Measurements from ENCODE around the gene DUSP8.
"Not testable (repeated sequence)": the region's sequence is repeated elsewhere in the genome, so short reads cannot be mapped to it uniquely, and the experiment has no call there.

The DUSP8 gene

DNA sequence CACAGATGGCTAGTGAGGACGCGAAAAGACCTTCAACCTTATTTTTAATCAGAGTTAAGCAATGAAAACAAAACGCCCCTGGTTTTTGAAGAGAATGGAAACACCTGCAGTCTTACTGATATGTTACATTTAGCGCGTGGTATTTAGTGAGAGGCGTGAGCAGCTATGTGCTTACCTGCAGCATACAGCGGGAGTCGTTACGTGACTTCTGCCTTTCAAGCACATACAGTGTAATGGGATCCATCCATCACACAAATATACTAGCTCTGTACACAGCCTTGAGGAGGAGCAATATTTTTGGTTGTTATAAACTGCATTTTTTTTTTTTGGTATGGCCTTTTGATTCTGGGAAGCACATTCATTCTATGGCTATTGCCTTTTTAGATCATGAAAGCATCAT, 20.6 kb upstream of the DUSP8 start:
- DNase-seq (ENCODE audit: low read depth): no peak
- TF ChIP-seq CTCF (IDR thresholded peaks at IDR 0.05; ENCODE audit: control insufficient read depth, insufficient read depth, low read depth, low read length, missing control alignments): no peak
- no peak overlapping the region for H3K4me3 ChIP-seq (ENCODE audit: control insufficient read depth, low read depth, low read length)

GRCh38 chr11:1589996-1590395, 17.9 kb upstream of the DUSP8 start:
- no peak for DNase-seq (ENCODE audit: low read depth)
- no peak overlapping the region for H3K4me3 ChIP-seq (ENCODE audit: control insufficient read depth, low read depth, low read length)
- no peak for TF ChIP-seq CTCF (IDR thresholded peaks at IDR 0.05; ENCODE audit: control insufficient read depth, insufficient read depth, low read depth, low read length, missing control alignments)

DNA sequence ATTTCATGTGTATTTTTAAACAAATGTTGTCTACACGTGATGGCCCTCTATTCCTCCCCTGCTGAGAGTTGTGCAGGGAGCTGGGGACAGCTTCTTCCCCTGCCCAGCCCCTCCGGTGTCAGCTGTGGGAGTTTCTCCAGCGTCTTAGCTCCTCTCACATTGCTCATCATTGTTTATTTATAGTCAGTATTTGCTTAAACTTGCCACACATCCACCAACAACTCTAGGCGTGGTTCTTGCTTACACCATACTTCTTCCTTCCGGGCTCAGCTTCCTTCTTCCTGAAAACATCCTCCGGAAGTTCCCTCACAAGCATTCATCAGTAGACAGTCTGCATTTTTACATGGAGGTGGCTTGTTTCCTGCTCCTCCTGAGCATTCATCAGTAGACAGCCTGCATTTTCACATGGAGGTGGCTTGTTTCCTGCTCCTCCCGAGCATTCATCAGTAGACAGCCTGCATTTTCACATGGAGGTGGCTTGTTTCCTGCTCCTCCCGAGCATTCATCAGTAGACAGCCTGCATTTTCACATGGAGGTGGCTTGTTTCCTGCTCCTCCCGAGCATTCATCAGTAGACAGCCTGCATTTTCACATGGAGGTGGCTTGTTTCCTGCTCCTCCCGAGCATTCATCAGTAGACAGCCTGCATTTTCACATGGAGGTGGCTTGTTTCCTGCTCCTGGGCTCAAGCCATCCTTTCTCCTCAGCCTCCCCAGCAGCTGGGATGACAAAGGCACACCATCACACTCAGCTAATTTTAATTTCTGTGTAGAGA, 17.3 kb upstream of the DUSP8 start:
- not testable (repeated sequence) for H3K4me3 ChIP-seq (ENCODE audit: control insufficient read depth, low read depth, low read length); DNase-seq (ENCODE audit: low read depth)

DNA sequence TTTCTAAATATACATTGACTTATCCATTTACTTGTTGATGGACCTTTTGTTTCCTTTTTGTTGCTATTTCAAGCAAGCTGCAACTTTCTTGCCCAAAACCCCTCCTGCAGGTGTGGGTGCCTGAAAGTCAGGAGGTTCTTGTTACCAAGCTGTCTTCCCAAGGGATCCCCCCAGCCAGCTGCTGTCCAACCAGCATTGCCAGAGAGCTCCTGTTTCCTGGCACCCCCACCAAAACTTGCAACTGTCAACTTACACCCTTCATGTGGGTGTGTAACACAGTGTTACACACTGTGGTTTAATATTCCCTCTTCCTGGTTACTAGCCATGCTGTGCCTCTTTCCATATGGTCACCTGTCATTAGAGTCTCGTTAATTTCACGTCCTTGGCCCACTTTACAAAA, 14.6 kb upstream of the DUSP8 start:
- no peak for DNase-seq (ENCODE audit: low read depth)
- no peak for TF ChIP-seq CTCF (IDR thresholded peaks at IDR 0.05; ENCODE audit: control insufficient read depth, insufficient read depth, low read depth, low read length, missing control alignments)
- no peak overlapping the region for H3K4me3 ChIP-seq (ENCODE audit: control insufficient read depth, low read depth, low read length)

DNA sequence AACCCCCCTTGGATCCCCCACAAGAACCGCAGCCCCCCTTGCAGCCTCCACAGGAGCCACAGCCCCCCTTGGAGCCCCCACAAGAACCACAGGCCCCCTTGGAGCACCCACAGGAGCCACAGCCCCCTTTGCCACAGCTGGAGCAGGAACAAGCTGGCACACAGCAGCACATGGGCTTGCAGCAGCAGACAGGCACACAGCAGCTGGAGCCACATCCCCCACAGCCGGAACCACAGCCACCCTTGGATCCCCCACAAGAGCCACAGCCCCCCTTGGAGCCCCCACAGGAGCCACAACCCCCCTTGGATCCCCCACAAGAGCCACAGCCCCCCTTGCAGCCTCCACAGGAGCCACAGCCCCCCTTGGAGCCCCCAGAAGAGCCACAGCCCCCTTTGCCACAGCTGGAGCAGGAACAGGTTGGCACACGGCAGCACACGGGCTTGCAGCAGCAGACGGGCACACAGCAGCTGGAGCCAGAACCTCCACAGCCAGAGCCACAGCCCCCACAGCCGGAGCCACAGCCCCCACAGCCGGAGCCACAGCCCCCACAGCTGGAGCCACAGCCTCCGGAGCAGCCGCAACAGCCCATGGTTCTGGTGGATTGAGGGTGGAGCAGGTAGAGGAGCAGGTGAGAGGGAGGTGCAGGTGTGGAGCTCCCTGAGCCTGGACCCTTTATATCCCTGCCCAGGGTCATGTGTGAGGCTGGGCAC, 12.7 kb upstream of the DUSP8 start, which contains the start of gene KRTAP5-1:
Gene KRTAP5-1 (minus strand): TSS at position 623 of the 710 bp plus-strand sequence. CDS start 34 bp downstream, at position 589.
- DNase-seq (ENCODE audit: low read depth): not testable (repeated sequence)

DNA sequence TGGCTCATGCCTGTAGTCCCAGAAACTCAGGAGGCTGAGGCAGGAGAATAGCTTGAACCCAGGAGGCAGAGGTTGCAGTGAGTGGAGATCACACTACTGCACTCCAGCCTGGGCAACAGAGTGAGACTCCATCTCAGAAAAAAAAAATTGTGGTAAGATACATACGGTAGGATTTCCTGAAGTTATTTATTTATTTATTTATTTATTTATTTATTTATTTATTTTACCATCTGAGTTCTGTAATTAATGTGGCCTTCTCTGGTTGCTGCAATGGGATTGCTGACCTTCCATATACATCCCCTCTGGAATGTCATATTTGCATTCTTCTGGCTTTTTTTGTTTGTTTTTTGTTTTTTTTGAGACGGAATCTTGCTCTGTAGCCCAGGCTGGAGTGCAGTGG, 10.8 kb upstream of the DUSP8 start:
- DNase-seq (ENCODE audit: low read depth); H3K4me3 ChIP-seq (ENCODE audit: control insufficient read depth, low read depth, low read length): not testable (repeated sequence)

More for the DNA sequence above, 12.7 kb upstream of the DUSP8 start, which contains the start of gene KRTAP5-1:
- H3K4me3 ChIP-seq (ENCODE audit: control insufficient read depth, low read depth, low read length): not testable (repeated sequence)

- TF ChIP-seq CTCF (IDR thresholded peaks at IDR 0.05; ENCODE audit: control insufficient read depth, insufficient read depth, low read depth, low read length, missing control alignments): no peak
- H3K4me3 ChIP-seq (ENCODE audit: control insufficient read depth, low read depth, low read length): no peak overlapping the region
- no peak for DNase-seq (ENCODE audit: low read depth)
Observed at GRCh38 chr11:1581976-1582375, 9.9 kb upstream of the DUSP8 start.

GRCh38 chr11:1576825-1577224, 4.8 kb upstream of the DUSP8 start:
- no peak for DNase-seq (ENCODE audit: low read depth)
- no peak overlapping the region for H3K4me3 ChIP-seq (ENCODE audit: control insufficient read depth, low read depth, low read length)
- no peak for TF ChIP-seq CTCF (IDR thresholded peaks at IDR 0.05; ENCODE audit: control insufficient read depth, insufficient read depth, low read depth, low read length, missing control alignments)

- not testable (repeated sequence) for DNase-seq (ENCODE audit: low read depth)
Observed at GRCh38 chr11:1575756-1576155, 3.7 kb upstream of the DUSP8 start.

More at GRCh38 chr11:1575756-1576155, 3.7 kb upstream of the DUSP8 start:
- H3K4me3 ChIP-seq (ENCODE audit: control insufficient read depth, low read depth, low read length): not testable (repeated sequence)

Data from AG09309 (cell line).